ENCODE results near the gene PRDM16. TPM values are rescaled to one million over a fixed set of nuclear protein-coding genes. Genes with fewer than 3 reads are reported as not detected.
A peak's percentile ranks its signal among the peaks of the same experiment; 100 is the strongest.

Gene PRDM16
- total and polyA plus RNA-seq, 2 of the 8 experiments (the other 6 are each of a cell fraction or from before 2014, with no cell fraction given) = 0.39 to 0.43 TPM

DNA sequence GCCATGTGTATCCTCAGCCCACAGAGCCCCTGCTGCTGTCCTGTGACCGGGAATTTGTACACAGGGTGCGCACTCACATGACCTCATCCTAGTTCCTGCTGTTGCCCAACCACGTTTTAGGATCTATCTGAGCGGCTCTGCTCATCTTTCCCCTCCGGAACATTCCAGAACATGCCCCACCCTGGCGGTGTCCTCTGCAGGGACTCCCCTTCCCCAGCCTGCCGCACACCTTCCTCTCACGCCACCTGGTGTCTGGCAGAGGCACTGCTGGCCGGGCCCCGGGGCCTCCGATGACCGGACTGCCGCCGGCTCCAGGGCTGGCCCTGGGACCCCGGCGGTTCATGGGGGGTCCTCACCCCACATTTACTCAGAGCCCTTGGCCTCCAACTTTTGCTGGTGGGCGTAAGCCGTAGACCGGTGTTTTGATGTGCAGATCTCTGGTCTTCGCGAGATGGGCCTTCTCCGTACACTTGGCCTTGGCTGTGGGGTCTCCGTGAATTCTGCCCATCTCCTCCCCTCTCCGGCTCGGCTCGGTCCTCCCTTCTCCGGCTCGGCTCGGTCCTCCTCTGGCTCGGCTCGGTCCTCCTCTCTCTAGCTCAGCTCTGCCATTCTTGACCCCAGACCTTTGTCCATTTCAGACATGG is 414.9 kb downstream of the PRDM16 start:
- H3K18ac ChIP-seq (ENCODE audit: extremely low read depth, low read length) = no peak overlapping the region; the same call in 1 of the 2 replicates
- TF ChIP-seq KDM5A (IDR thresholded peaks at IDR 0.05; ENCODE audit: low read length) = no peak
- no peak for TF ChIP-seq NRF1 (IDR thresholded peaks at IDR 0.05; ENCODE audit: low read depth, low read length)
- TF ChIP-seq HDAC2 (IDR thresholded peaks at IDR 0.05; ENCODE audit: borderline replicate concordance in 1 of 2, low read depth in 2 of 2, low read length in 2 of 2) = no peak
- TF ChIP-seq USF2 (IDR thresholded peaks at IDR 0.05; ENCODE audit: low read length) = no peak
- no peak for TF ChIP-seq SUZ12 (IDR thresholded peaks at IDR 0.05; ENCODE audit: low read length)
- TF ChIP-seq CHD1 (IDR thresholded peaks at IDR 0.05; ENCODE audit: low read depth, low read length) = no peak
- TF ChIP-seq TEAD4 (IDR thresholded peaks at IDR 0.05; ENCODE audit: low read depth, low read length) = peak; percentile 67
- TF ChIP-seq TAF1 (IDR thresholded peaks at IDR 0.05; ENCODE audit: low read depth, low read length) = no peak
- no peak for TF ChIP-seq ATF3 (IDR thresholded peaks at IDR 0.05; ENCODE audit: insufficient read depth, low read depth, low read length)
- no peak for TF ChIP-seq TBP (IDR thresholded peaks at IDR 0.05; ENCODE audit: low read depth, low read length)

More for the DNA sequence above, 414.9 kb downstream of the PRDM16 start:
- Histone ChIP-seq H3K23me2 (ENCODE audit: low read depth, low read length) (no peaks in the 10 kb centered on the region), H2BK15ac (ENCODE audit: low read length) (0 out of 2 replicates have a peak overlapping the region, but pooled peaks have one; percentile 72), H4K5ac (ENCODE audit: insufficient read length, low read depth, low read length) (peak overlapping the region; percentile 34), H3K4me2 (ENCODE audit: insufficient read depth in 1 of 2, low read depth in 2 of 2, low read length in 2 of 2) (no peak overlapping the region), H4K20me1 (replicated peaks in 1 of 2; ENCODE audit: control insufficient read depth in 1 of 2, insufficient read depth in 2 of 2, low read length in 2 of 2) (no peaks in the 10 kb centered on the region), H3K36me3 (ENCODE audit: control insufficient read depth in 2 of 4, insufficient read depth in 4 of 4, low read length in 3 of 4) (no peaks in the 10 kb centered on the region; a peak in 1 of 8 replicates), H3K4me3 (ENCODE audit: extremely low read depth in 1 of 4, insufficient read depth in 2 of 4, low read depth in 3 of 4, low read length in 4 of 4) (no peak overlapping the region), H3K56ac (replicated peaks; ENCODE audit: insufficient read length, low read depth, low read length) (no peak overlapping the region), H3K14ac (ENCODE audit: insufficient read length) (no peak overlapping the region), H2BK120ac (replicated peaks; ENCODE audit: low read depth, low read length) (no peak overlapping the region), H2BK12ac (ENCODE audit: low read depth, low read length) (0 out of 2 replicates have a peak overlapping the region, but pooled peaks have one; percentile 75), H3K27ac (ENCODE audit: low read depth, low read length) (no peak overlapping the region), H2AK5ac (ENCODE audit: low read depth, low read length) (peak overlapping the region; percentile 42; the same call in 1 of the 2 replicates), H4K8ac (ENCODE audit: extremely low read depth, insufficient read depth, low read length) (no peak overlapping the region; the same call in 1 of the 2 replicates), H2BK5ac (ENCODE audit: low read depth, low read length) (peak overlapping the region; percentile 44; the same call in 1 of the 2 replicates), H3K79me2 (ENCODE audit: control insufficient read depth in 1 of 2, insufficient read depth in 2 of 2, low read length in 2 of 2) (no peaks in the 10 kb centered on the region), H4K91ac (replicated peaks; ENCODE audit: insufficient read length, low read length) (peak overlapping the region; percentile 25), H3K9me3 (ENCODE audit: insufficient read depth in 2 of 2, low read depth in 1 of 2, low read length in 1 of 2) (peaks cover 8 to 13% of the 10 kb centered on the region in 2 experiments; a peak in 2 of 4 replicates), H3K4me1 (replicated peaks in 1 of 4; ENCODE audit: control insufficient read depth in 3 of 4, insufficient read depth in 4 of 4, low read length in 3 of 4) (no peaks in the 10 kb centered on the region), H2BK20ac (ENCODE audit: low read length) (no peak overlapping the region), H3K79me1 (ENCODE audit: low read depth, low read length) (no peaks in the 10 kb centered on the region), H3K4ac (replicated peaks; ENCODE audit: insufficient read length, low read depth, low read length) (no peak overlapping the region), H3K27me3 (replicated peaks in 1 of 4; ENCODE audit: control insufficient read depth in 3 of 4, extremely low read depth in 1 of 4, insufficient read depth in 3 of 4, low read length in 3 of 4) (no peaks in the 10 kb centered on the region), H3K9ac (replicated peaks in 1 of 4; ENCODE audit: extremely low read depth in 1 of 4, low read depth in 3 of 4, low read length in 3 of 4) (no peak overlapping the region), H3K23ac (ENCODE audit: insufficient read length) (no peak overlapping the region), H2AFZ (ENCODE audit: low read length) (no peak overlapping the region)
- WGBS, 2 experiments (ENCODE audit: extremely low coverage in 1 of 2, insufficient coverage in 1 of 2, insufficient read length in 1 of 2, insufficient replicate concordance in 2 of 2, low coverage in 1 of 2, low lambda C conversion rate in 2 of 2, missing lambda C conversion rate in 1 of 2) = 67% methylated on average over 31 of the region's 31 CpGs; no CpG with 5 or more reads in 1 of the 2 experiments
- ChIA-PET CTCF (ENCODE audit: partially characterized antibody) (interaction anchor here (0.9 to 5.3 kb wide), 8 partner anchors 12 to 136 kb away, joined by 3 to 59 read pairs (median 10); no protein-coding TSS in a partner anchor), POLR2A (ENCODE audit: partially characterized antibody) (interaction anchor here (2.6 to 3.0 kb wide), 2 partner anchors 30 to 31 kb away, joined by 13 to 18 read pairs; partner anchors contain the start of gene ARHGEF16)
- DNase-seq (ENCODE audit: low read depth in 1 of 2, low spot score in 2 of 2) (peak; percentile 44 to 97), FAIRE-seq (peak; percentile 32)

Data from H1 (cell line).